Measurements from ENCODE around the gene TSPAN4.

TSPAN4 gene

GRCh38 chr11:859394-860131 lies 16.9 kb downstream of the TSPAN4 start:
- no peak for TF ChIP-seq CTCF (IDR thresholded peaks at IDR 0.05; ENCODE audit: low read depth, low read length, missing control alignments)
- no peak for DNase-seq (ENCODE audit: low read depth)
- H3K4me3 ChIP-seq (ENCODE audit: low read depth, low read length) = no peak overlapping the region

GRCh38 chr11:860234-861104 lies 17.8 kb downstream of the TSPAN4 start:
- no peak for DNase-seq (ENCODE audit: low read depth)
- TF ChIP-seq CTCF (IDR thresholded peaks at IDR 0.05; ENCODE audit: low read depth, low read length, missing control alignments) = no peak
- no peak overlapping the region for H3K4me3 ChIP-seq (ENCODE audit: low read depth, low read length)

- DNase-seq (ENCODE audit: low read depth) = no peak
- TF ChIP-seq CTCF (IDR thresholded peaks at IDR 0.05; ENCODE audit: low read depth, low read length, missing control alignments) = no peak
- H3K4me3 ChIP-seq (ENCODE audit: low read depth, low read length) = no peak overlapping the region
These were observed 18.4 kb downstream of the TSPAN4 start for GRCh38 chr11:861105-861479.

- no peak for TF ChIP-seq CTCF (IDR thresholded peaks at IDR 0.05; ENCODE audit: low read depth, low read length, missing control alignments)
- H3K4me3 ChIP-seq (ENCODE audit: low read depth, low read length) = no peak overlapping the region
- DNase-seq (ENCODE audit: low read depth) = no peak
These were observed 19.5 kb downstream of the TSPAN4 start for GRCh38 chr11:862081-862661.

- DNase-seq (ENCODE audit: low read depth) = no peak
- no peak for TF ChIP-seq CTCF (IDR thresholded peaks at IDR 0.05; ENCODE audit: low read depth, low read length, missing control alignments)
- no peak overlapping the region for H3K4me3 ChIP-seq (ENCODE audit: low read depth, low read length)
These were observed 20.0 kb downstream of the TSPAN4 start for GRCh38 chr11:862696-863022.

GRCh38 chr11:863023-863909 lies 20.6 kb downstream of the TSPAN4 start:
- DNase-seq (ENCODE audit: low read depth) = no peak
- no peak overlapping the region for H3K4me3 ChIP-seq (ENCODE audit: low read depth, low read length)
- TF ChIP-seq CTCF (IDR thresholded peaks at IDR 0.05; ENCODE audit: low read depth, low read length, missing control alignments) = no peak
